Duodenal mucosa (tissue), 2 donors: ENCODE measurements around the gene NOP53.
"Not testable (repeated sequence)": the region's sequence is repeated elsewhere in the genome, so short reads cannot be mapped to it uniquely, and the experiment has no call there.

ENCODE experiments used
- H3K27ac ChIP-seq: one replicate; pipeline ENCODE4 v1.7.0; 2013; ENCODE audit warnings: low read depth, low read length
- H3K27me3 ChIP-seq, 2 donors: one replicate each; pipeline ENCODE4 v1.7.0; 2013; ENCODE audit warnings: low read length in 2 of 2, control low read depth in 1 of 2; ENCODE audit not compliant: insufficient read depth in 2 of 2, control insufficient read depth in 1 of 2
- H3K36me3 ChIP-seq, 2 donors: one replicate each; pipeline ENCODE4 v1.7.0; 2013; ENCODE audit warnings: low read length in 2 of 2, control low read depth in 1 of 2; ENCODE audit not compliant: insufficient read depth in 2 of 2, control insufficient read depth in 1 of 2
- H3K4me1 ChIP-seq, 2 donors: one replicate each; pipeline ENCODE4 v1.7.0; 2013; ENCODE audit warnings: low read length in 2 of 2, control low read depth in 1 of 2; ENCODE audit not compliant: insufficient read depth in 2 of 2, control insufficient read depth in 1 of 2
- H3K4me3 ChIP-seq, 2 donors: one replicate each; pipeline ENCODE4 v1.7.0; 2013; ENCODE audit warnings: low read length in 2 of 2, low read depth in 1 of 2
- H3K9ac ChIP-seq, 2 donors: one replicate each; pipeline ENCODE4 v1.7.0; 2013; ENCODE audit warnings: low read length in 2 of 2, low read depth in 1 of 2
- H3K9me3 ChIP-seq, 2 donors: one replicate each; pipeline ENCODE4 v1.7.0; 2013; ENCODE audit warnings: low read length in 2 of 2, control low read depth in 1 of 2; ENCODE audit not compliant: control insufficient read depth in 1 of 2

NOP53 gene

GRCh38 chr19:47730910-47731309 lies 14.4 kb upstream of the NOP53 start:
- peaks cover 0 to 10% of the 10 kb centered on the region in 2 donors for H3K4me1 ChIP-seq
- no peak overlapping the region for H3K9ac ChIP-seq
- no peak overlapping the region for H3K27ac ChIP-seq
- H3K36me3 ChIP-seq = peaks cover 0 to 3% of the 10 kb centered on the region in 2 donors
- H3K9me3 ChIP-seq = no peaks in the 10 kb centered on the region
- H3K4me3 ChIP-seq = no peak overlapping the region
- H3K27me3 ChIP-seq = peaks cover 6 to 19% of the 10 kb centered on the region in 2 donors

- no peak overlapping the region for H3K4me3 ChIP-seq
- no peaks in the 10 kb centered on the region for H3K9me3 ChIP-seq
- peaks cover 0 to 3% of the 10 kb centered on the region in 2 donors for H3K36me3 ChIP-seq
- H3K4me1 ChIP-seq = no peaks in the 10 kb centered on the region
- no peak overlapping the region for H3K9ac ChIP-seq
- H3K27me3 ChIP-seq = peaks cover 4 to 6% of the 10 kb centered on the region in 2 donors
- no peak overlapping the region for H3K27ac ChIP-seq
These were observed 10.2 kb upstream of the NOP53 start for GRCh38 chr19:47735131-47735530.

GRCh38 chr19:47740866-47741519 lies 4.4 kb upstream of the NOP53 start:
- no peaks in the 10 kb centered on the region for H3K36me3 ChIP-seq
- no peak overlapping the region for H3K27ac ChIP-seq
- H3K27me3 ChIP-seq = no peaks in the 10 kb centered on the region
- H3K4me3 ChIP-seq = no peak overlapping the region
- H3K9me3 ChIP-seq = no peaks in the 10 kb centered on the region
- H3K4me1 ChIP-seq = peaks cover 0 to 19% of the 10 kb centered on the region in 2 donors
- no peak overlapping the region for H3K9ac ChIP-seq

- H3K4me1 ChIP-seq = peaks cover 2 to 21% of the 10 kb centered on the region in 2 donors
- no peaks in the 10 kb centered on the region for H3K9me3 ChIP-seq
- H3K27me3 ChIP-seq = no peaks in the 10 kb centered on the region
- H3K9ac ChIP-seq = no peak overlapping the region
- peaks cover 0 to 1% of the 10 kb centered on the region in 2 donors for H3K36me3 ChIP-seq
- no peak overlapping the region for H3K4me3 ChIP-seq
- no peak overlapping the region for H3K27ac ChIP-seq
These were observed 3.7 kb upstream of the NOP53 start for GRCh38 chr19:47741544-47742140.

- Histone ChIP-seq H3K9ac (peak overlapping the region in 1 of 2 donors; percentile 46), H3K27me3 (no peaks in the 10 kb centered on the region), H3K9me3 (no peaks in the 10 kb centered on the region), H3K36me3 (peaks cover 0 to 7% of the 10 kb centered on the region in 2 donors), H3K27ac (peak overlapping the region; percentile 89), H3K4me3 (peak overlapping the region in 1 of 2 donors; percentile 70), H3K4me1 (peaks cover 7 to 21% of the 10 kb centered on the region in 2 donors)
These were observed 2.7 kb upstream of the NOP53 start for GRCh38 chr19:47742634-47743033.

GRCh38 chr19:47746129-47746528 lies 783 bp downstream of the NOP53 start:
- H3K9me3 ChIP-seq, H3K27me3 ChIP-seq, H3K27ac ChIP-seq: not testable (repeated sequence)
- Histone ChIP-seq H3K36me3 (peaks cover 24 to 39% of the 10 kb centered on the region in 2 donors), H3K4me3 (peak overlapping the region; percentile 57 to 81), H3K9ac (peak overlapping the region in 1 of 2 donors; percentile 49), H3K4me1 (peaks cover 7 to 21% of the 10 kb centered on the region in 2 donors)

GRCh38 chr19:47749326-47749725 lies 4.0 kb downstream of the NOP53 start:
- Histone ChIP-seq H3K9ac (no peak overlapping the region), H3K27me3 (no peaks in the 10 kb centered on the region), H3K27ac (no peak overlapping the region), H3K36me3 (peaks cover 48 to 70% of the 10 kb centered on the region in 2 donors), H3K4me1 (peaks cover 7 to 10% of the 10 kb centered on the region in 2 donors), H3K4me3 (no peak overlapping the region), H3K9me3 (no peaks in the 10 kb centered on the region)

- Histone ChIP-seq H3K4me1 (peaks cover 5 to 7% of the 10 kb centered on the region in 2 donors), H3K36me3 (peaks cover 52 to 81% of the 10 kb centered on the region in 2 donors), H3K9me3 (no peaks in the 10 kb centered on the region), H3K27me3 (no peaks in the 10 kb centered on the region), H3K27ac (no peak overlapping the region), H3K9ac (no peak overlapping the region), H3K4me3 (no peak overlapping the region)
These were observed 5.4 kb downstream of the NOP53 start for GRCh38 chr19:47750752-47751151.

- H3K4me3 ChIP-seq = no peak overlapping the region
- H3K27me3 ChIP-seq = no peaks in the 10 kb centered on the region
- H3K36me3 ChIP-seq = peaks cover 61 to 93% of the 10 kb centered on the region in 2 donors
- H3K27ac ChIP-seq = no peak overlapping the region
- H3K9me3 ChIP-seq = no peaks in the 10 kb centered on the region
- H3K4me1 ChIP-seq = peaks cover 10 to 12% of the 10 kb centered on the region in 2 donors
- no peak overlapping the region for H3K9ac ChIP-seq
These were observed 7.3 kb downstream of the NOP53 start for GRCh38 chr19:47752440-47753211.
